MCF 10A (cell line): ENCODE results near the gene RFX5. TPM values are rescaled to one million over a fixed set of nuclear protein-coding genes. Genes with fewer than 3 reads are reported as not detected.
A peak's percentile ranks its signal among the peaks of the same experiment; 100 is the strongest.

Experiments
- BruUV-seq: library from RNA; stranded (reverse); fragments of 400-500 nt; replicated peaks from 2 replicates; lab custom pipeline; 2021; lab: Mats Ljungman, UMichigan
- CTCF ChIA-PET: fragments of 300-600 bp; sonication (Branson Sonifier 250); formaldehyde crosslinking; extraction: SDS; loops from one replicate; lab custom pipeline; 2021; ENCODE audit warnings: antibody characterized with exemption, inconsistent platforms; lab: Yijun Ruan, JAX
- POLR2A ChIA-PET: fragments of 300-600, 350-650 bp; sonication (Branson Sonifier 250); formaldehyde crosslinking; extraction: SDS; loops from one replicate; lab custom pipeline; 2020; ENCODE audit warnings: antibody characterized with exemption, inconsistent platforms; lab: Yijun Ruan, JAX
- DNase-seq: peaks from one replicate; pipeline ENCODE4 v3.0.0-alpha.2; 2018; ENCODE audit not compliant: unreplicated experiment
- H3K27ac Mint-ChIP-seq: one replicate; pipeline ENCODE4 v1.8.0; 2022; ENCODE audit warnings: mild to moderate bottlenecking, low read depth, mixed read lengths; ENCODE audit not compliant: unreplicated experiment
- H3K27me3 Mint-ChIP-seq: one replicate; pipeline ENCODE4 v1.8.0; 2022; ENCODE audit warnings: mixed read lengths; ENCODE audit not compliant: insufficient read depth, unreplicated experiment
- H3K36me3 Mint-ChIP-seq: one replicate; pipeline ENCODE4 v1.8.0; 2022; ENCODE audit warnings: mild to moderate bottlenecking, moderate library complexity, mixed read lengths; ENCODE audit not compliant: insufficient read depth, unreplicated experiment
- H3K4me1 Mint-ChIP-seq: one replicate; pipeline ENCODE4 v1.8.0; 2022; ENCODE audit warnings: mixed read lengths; ENCODE audit not compliant: insufficient read depth, unreplicated experiment
- H3K4me3 Mint-ChIP-seq: one replicate; pipeline ENCODE4 v1.8.0; 2022; ENCODE audit warnings: mild to moderate bottlenecking, moderate library complexity, mixed read lengths; ENCODE audit not compliant: unreplicated experiment
- H3K9me3 Mint-ChIP-seq: one replicate; pipeline ENCODE4 v1.8.0; 2022; ENCODE audit warnings: mixed read lengths; ENCODE audit not compliant: unreplicated experiment
- CTCF ChIP-seq: fragments of 200-600 bp; IDR thresholded peaks from one replicate; pipeline ENCODE4 v1.8.0; 2022; ENCODE audit warnings: antibody characterized with exemption, mild to moderate bottlenecking; ENCODE audit not compliant: unreplicated experiment
- intact Hi-C: fragments of 100-400 bp; cut with micrococcal nuclease; formaldehyde crosslinking; loops from 2 replicates; pipeline ENCODE4 v1.14.1; 2022
- total RNA-seq: library from RNA; stranded (reverse); gene quantifications from 2 replicates; pipeline ENCODE4 v1.2.3, GENCODE V29; 2022

Gene RFX5
- total RNA-seq, 1 experiment from 2014 or later, result 26.5 TPM

GRCh38 chr1:151347523-151348246 lies 633 bp upstream of the RFX5 start:
- Mint-ChIP-seq H3K9me3 (no peaks in the 10 kb centered on the region), H3K36me3 (peaks cover 19% of the 10 kb centered on the region), H3K4me3 (peak overlapping the region; percentile 94), H3K27ac (peak overlapping the region; percentile 97), H3K4me1 (peaks cover 30% of the 10 kb centered on the region), H3K27me3 (no peaks in the 10 kb centered on the region)
- intact Hi-C loops, result loop anchor here (1.0 to 2.0 kb wide), 3 partner anchors 25 to 93 kb away; partner anchors contain the start of genes PSMB4, PSMD4 and SELENBP1
- DNase-seq, result no peak
- ChIA-PET CTCF (interaction anchor here (0.5 to 10.5 kb wide), 6 partner anchors 9 to 983 kb away, joined by 3 to 104 read pairs (median 4); no protein-coding TSS in a partner anchor), POLR2A (interaction anchor here (1.0 to 3.2 kb wide), 7 partner anchors 10 to 94 kb away, joined by 3 to 19 read pairs (median 6); partner anchors contain the start of genes PI4KB, PSMD4 and SELENBP1)
- TF ChIP-seq CTCF, result no peak
- BruUV-seq, result no TSS peak

- peak overlapping the region; percentile 94 for H3K4me3 Mint-ChIP-seq
- peaks cover 24% of the 10 kb centered on the region for H3K4me1 Mint-ChIP-seq
- no peak for DNase-seq
- intact Hi-C loops, result loop anchor here (2.0 kb wide), 2 partner anchors 27 to 91 kb away; partner anchors contain the start of genes PSMD4 and SELENBP1
- ChIA-PET CTCF (interaction anchor here (11.3 kb wide), 1 partner anchor 41 kb away, joined by 566 read pairs; no protein-coding TSS in a partner anchor), POLR2A (interaction anchor here (0.9 to 3.2 kb wide), 7 partner anchors 8 to 65 kb away, joined by 3 to 19 read pairs (median 8); partner anchors contain the start of genes PI4KB and SELENBP1)
- TF ChIP-seq CTCF, result no peak
- H3K9me3 Mint-ChIP-seq, result no peaks in the 10 kb centered on the region
- peaks cover 19% of the 10 kb centered on the region for H3K36me3 Mint-ChIP-seq
- no peaks in the 10 kb centered on the region for H3K27me3 Mint-ChIP-seq
- peak overlapping the region; percentile 97 for H3K27ac Mint-ChIP-seq
- TSS peak; percentile 54 for BruUV-seq
These were observed 827 bp downstream of the RFX5 start for GRCh38 chr1:151346082-151346768.

- CTCF ChIA-PET, result interaction anchor here (0.5 to 11.3 kb wide), 6 partner anchors 9 to 390 kb away, joined by 3 to 566 read pairs (median 4); no protein-coding TSS in a partner anchor
- POLR2A ChIA-PET, result interaction anchor here (0.6 to 2.5 kb wide), 7 partner anchors 17 to 294 kb away, joined by 3 to 13 read pairs (median 4); partner anchors contain the start of genes PI4KB and SELENBP1
These were observed 2.8 kb downstream of the RFX5 start for GRCh38 chr1:151344291-151344690.

More at GRCh38 chr1:151344291-151344690, 2.8 kb downstream of the RFX5 start:
- no peak for DNase-seq
- BruUV-seq, result no TSS peak
- no peak overlapping the region for H3K27ac Mint-ChIP-seq
- peaks cover 19% of the 10 kb centered on the region for H3K36me3 Mint-ChIP-seq
- TF ChIP-seq CTCF, result no peak
- H3K4me3 Mint-ChIP-seq, result no peak overlapping the region
- H3K27me3 Mint-ChIP-seq, result no peaks in the 10 kb centered on the region
- intact Hi-C loops, result no loop called here
- no peaks in the 10 kb centered on the region for H3K9me3 Mint-ChIP-seq
- H3K4me1 Mint-ChIP-seq, result peaks cover 30% of the 10 kb centered on the region
